ENCODE results near the gene DIS3L.
"Not testable (repeated sequence)": the region's sequence is repeated elsewhere in the genome, so short reads cannot be mapped to it uniquely, and the experiment has no call there.

Gene DIS3L

GRCh38 chr15:66252685-66253417 is 40.5 kb upstream of the DIS3L start:
- Histone ChIP-seq H3K4me3 (peak overlapping the region; percentile 79), H3K27ac (no peak overlapping the region)
- no peak for TF ChIP-seq CTCF (IDR thresholded peaks at IDR 0.05)
- DNase-seq (ENCODE audit: low spot score), result no peak

- TF ChIP-seq CTCF (IDR thresholded peaks at IDR 0.05), result no peak
- Histone ChIP-seq H3K4me3 (peak within 1 kb of the TSS; percentile 79), H3K27ac (no peak within 1 kb of the TSS)
- DNase-seq (ENCODE audit: low spot score), result no peak
Observed at GRCh38 chr15:66253418-66254088, 39.8 kb upstream of the DIS3L start, which contains the start of gene MEGF11. Gene MEGF11 (minus strand): TSS chr15:66253750. CDS start chr15:66128403, 125,347 bp downstream.

GRCh38 chr15:66254089-66254950 is 39.0 kb upstream of the DIS3L start:
- peak overlapping the region; percentile 79 for H3K4me3 ChIP-seq
- TF ChIP-seq CTCF (IDR thresholded peaks at IDR 0.05), result no peak
- no peak for DNase-seq (ENCODE audit: low spot score)
- no peak overlapping the region for H3K27ac ChIP-seq

GRCh38 chr15:66254951-66255676 is 38.3 kb upstream of the DIS3L start:
- Histone ChIP-seq H3K4me3 (peak overlapping the region; percentile 79), H3K27ac (no peak overlapping the region)
- TF ChIP-seq CTCF (IDR thresholded peaks at IDR 0.05), result no peak
- DNase-seq (ENCODE audit: low spot score), result no peak

GRCh38 chr15:66256692-66257091 is 36.7 kb upstream of the DIS3L start:
- DNase-seq (ENCODE audit: low spot score), result no peak
- Histone ChIP-seq H3K4me3 (no peak overlapping the region), H3K27ac (no peak overlapping the region)
- TF ChIP-seq CTCF (IDR thresholded peaks at IDR 0.05), result no peak

- Histone ChIP-seq H3K4me3 (no peak overlapping the region), H3K27ac (no peak overlapping the region)
- no peak for TF ChIP-seq CTCF (IDR thresholded peaks at IDR 0.05)
- DNase-seq (ENCODE audit: low spot score), result no peak
Observed at GRCh38 chr15:66261056-66261455, 32.3 kb upstream of the DIS3L start.

- H3K4me3 ChIP-seq; DNase-seq (ENCODE audit: low spot score); H3K27ac ChIP-seq: not testable (repeated sequence)
Observed at GRCh38 chr15:66262837-66263236, 30.5 kb upstream of the DIS3L start.
